AG10803 (cell line): ENCODE data around the gene TMBIM4.

Experiments
- DNase-seq: peaks from one replicate; pipeline ENCODE4 v3.0.0; 2010; ENCODE audit warnings: low read depth
- H3K4me3 ChIP-seq: 2 replicates; pipeline ENCODE4 v1.5.1; 2011; ENCODE audit warnings: mild to moderate bottlenecking, low read length, control low read depth
- CTCF ChIP-seq: conservative IDR thresholded peaks from 2 replicates; pipeline ENCODE4 v1.5.1; 2011; ENCODE audit warnings: mild to moderate bottlenecking, low read length, control low read depth, inconsistent platforms

The TMBIM4 gene

DNA sequence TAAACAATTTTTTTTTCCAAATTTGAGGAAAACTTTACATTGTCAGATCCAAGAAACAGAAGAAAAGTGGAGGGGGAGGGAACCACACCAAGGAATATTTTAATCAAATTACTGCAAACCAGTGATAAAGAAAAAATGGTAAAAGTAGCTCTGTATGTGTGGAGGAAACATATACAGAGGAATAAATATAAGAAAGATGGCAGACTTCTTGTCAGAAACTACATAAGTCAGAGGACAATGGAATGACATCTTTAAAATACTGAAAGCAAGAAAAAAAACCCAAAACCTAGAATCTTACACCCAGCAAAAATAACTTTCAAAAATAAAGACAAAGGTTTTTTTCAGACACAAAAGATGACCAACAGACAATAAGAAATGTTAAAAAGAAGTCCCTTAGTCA, 29.1 kb downstream of the TMBIM4 start:
- no peak for TF ChIP-seq CTCF
- no peak for DNase-seq
- H3K4me3 ChIP-seq = no peak overlapping the region

DNA sequence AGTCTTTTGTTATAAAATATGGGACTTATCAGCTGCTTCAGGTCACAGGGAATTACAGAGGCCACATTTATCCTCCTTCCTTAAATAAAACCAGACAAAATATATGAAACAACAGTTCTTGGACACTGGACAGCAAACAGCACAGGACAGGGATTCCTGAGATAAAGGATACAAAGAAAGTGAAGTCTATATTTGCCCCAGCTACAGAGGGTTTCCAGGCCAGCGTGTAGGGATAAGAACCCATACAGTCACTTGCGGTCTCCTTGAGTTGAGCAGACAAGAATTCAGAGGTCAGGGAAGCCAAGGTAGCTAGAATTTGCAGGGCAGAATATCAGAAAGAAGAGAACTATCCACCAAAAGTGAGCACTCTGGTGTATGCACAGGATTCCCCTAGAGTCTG, 30.5 kb downstream of the TMBIM4 start:
- no peak overlapping the region for H3K4me3 ChIP-seq
- no peak for DNase-seq
- TF ChIP-seq CTCF = no peak

DNA sequence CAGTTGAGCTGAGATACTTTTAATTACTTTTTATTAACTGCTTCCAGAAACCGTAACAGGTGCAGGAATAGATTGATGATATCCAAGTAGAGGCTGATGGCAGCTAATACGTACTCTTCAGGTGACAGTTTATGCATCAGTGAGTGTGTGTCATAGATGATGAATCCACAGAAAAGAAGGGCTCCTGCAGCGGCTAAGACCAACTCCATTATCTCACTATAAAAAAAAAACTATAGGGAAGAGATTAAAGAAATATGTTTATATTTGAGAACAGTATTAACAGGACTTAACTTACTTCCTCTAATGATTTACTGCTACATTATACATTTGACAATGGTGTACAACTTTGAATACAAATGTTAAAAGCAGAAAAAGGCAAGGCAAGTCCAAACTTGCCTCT, 31.9 kb downstream of the TMBIM4 start:
- DNase-seq = no peak
- H3K4me3 ChIP-seq = no peak overlapping the region
- TF ChIP-seq CTCF = no peak

DNA sequence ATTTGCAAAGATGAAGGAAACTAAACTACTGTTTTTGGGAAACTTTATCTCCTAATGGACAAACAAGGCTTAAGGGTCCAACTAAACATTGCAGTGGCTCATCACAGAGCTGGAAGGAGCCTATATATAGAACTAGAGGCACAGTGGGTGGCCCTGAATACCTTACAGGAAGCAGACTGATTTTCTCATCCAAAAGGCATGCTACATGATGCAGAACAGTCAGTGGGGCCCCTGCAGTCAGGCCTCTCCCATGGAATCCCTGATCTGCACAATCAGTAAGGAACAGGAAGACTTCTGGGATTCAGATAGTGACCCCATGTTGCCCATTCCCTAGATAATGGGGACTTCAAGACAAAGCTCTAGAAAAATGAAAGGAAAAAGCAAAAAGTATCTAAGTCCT, 37.4 kb downstream of the TMBIM4 start:
- no peak overlapping the region for H3K4me3 ChIP-seq
- TF ChIP-seq CTCF = no peak
- peak; percentile 72 for DNase-seq

DNA sequence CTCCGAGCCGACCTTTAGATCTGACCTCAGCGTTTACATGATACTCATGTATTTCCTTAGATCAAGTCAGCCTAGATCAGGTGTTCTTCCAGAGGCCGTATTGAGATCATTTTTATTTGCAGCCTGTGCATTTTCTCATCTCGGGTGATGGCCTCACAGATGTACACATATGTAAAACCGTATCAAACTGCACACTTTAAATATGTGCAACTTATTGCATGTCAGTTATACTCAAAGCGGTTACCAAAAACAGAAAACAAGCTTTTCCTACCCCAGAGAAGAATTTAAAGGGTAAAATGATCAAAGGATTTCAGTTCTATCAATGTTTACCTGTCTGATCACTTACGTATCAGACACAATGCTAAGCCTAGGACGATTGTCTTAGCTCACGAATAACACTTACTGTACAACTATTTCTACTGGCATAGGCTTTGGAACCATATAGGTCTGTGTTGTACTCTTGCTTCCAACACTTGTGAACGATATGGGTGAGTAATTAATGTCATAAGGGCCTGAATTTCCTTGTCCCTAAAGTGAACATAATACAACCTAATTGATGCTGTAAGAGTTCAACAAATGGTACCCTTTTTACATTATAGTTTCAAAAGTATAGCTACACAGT, 38.6 kb downstream of the TMBIM4 start:
- TF ChIP-seq CTCF = no peak
- H3K4me3 ChIP-seq = peak overlapping the region; percentile 99
- no peak for DNase-seq

DNA sequence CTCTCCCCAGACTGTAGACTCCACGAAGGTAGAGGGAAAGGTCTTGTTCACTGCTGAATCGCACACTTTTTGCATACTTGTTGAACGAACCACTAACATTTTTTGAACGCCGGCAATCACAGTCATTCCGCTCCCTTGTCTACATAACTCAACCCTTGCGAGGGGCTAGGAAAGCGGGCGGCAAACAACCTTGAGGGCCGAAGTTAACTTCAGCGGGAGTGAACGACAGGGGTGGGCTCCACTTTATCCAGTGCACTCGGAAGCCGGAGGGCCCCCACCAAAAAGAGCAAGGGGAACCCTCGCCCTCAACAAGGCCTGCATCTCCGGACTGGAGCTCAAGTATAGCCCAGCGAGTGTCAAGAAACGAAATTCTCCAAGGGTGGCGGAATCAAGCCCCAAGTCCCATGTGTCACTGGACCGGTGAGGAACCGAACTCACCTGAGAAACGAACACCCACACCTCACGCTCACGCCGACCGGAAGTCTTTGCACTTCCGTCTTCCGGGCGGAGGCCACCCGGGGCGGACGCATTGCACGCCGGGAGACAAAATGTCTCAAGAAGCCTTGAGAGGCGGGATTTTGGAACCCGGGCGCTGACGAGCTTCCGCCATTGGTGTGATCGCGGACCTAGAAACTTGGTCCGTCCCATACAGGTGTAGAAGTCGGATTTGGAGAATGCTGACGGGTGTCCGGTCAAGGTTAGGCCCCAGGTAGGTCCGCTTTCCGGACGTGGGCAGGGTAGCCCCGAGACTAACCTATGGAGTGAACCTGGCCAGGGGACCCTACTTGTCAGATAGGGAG, 39.3 kb downstream of the TMBIM4 start, which contains the start of gene LLPH:
TSS of gene LLPH (minus strand) at position 484 of the 800 bp plus-strand sequence. CDS start 1,644 bp downstream, outside the sequence.
- peak within 1 kb of the TSS; percentile 99 for H3K4me3 ChIP-seq
- peak; percentile 85 for DNase-seq
- TF ChIP-seq CTCF = no peak

- TF ChIP-seq CTCF = no peak
- peak overlapping the region; percentile 99 for H3K4me3 ChIP-seq
- peak; percentile 21 for DNase-seq
Measured at GRCh38 chr12:66129934-66130266, 39.9 kb downstream of the TMBIM4 start.
